Muscle layer of colon (tissue), 2 donors: Measurements from ENCODE around the gene AGAP1.

Experiments
- H3K27ac ChIP-seq: one replicate; pipeline ENCODE4 v1.7.0; 2013; ENCODE audit warnings: low read depth, mild to moderate bottlenecking, low read length, moderate library complexity
- H3K27me3 ChIP-seq, 2 donors: one replicate each; pipeline ENCODE4 v1.7.0; 2013; ENCODE audit warnings: low read length in 2 of 2, mild to moderate bottlenecking in 2 of 2; ENCODE audit not compliant: insufficient read depth in 2 of 2, control insufficient read depth in 1 of 2
- H3K36me3 ChIP-seq: one replicate; pipeline ENCODE4 v1.7.0; 2013; ENCODE audit warnings: mild to moderate bottlenecking, low read length; ENCODE audit not compliant: insufficient read depth
- H3K4me1 ChIP-seq: one replicate; pipeline ENCODE4 v1.7.0; 2013; ENCODE audit warnings: mild to moderate bottlenecking, low read length; ENCODE audit not compliant: insufficient read depth
- H3K4me3 ChIP-seq, 2 donors: one replicate each; pipeline ENCODE4 v1.7.0; 2013; ENCODE audit warnings: low read length in 2 of 2, low read depth in 1 of 2, mild to moderate bottlenecking in 1 of 2, moderate library complexity in 1 of 2
- H3K9ac ChIP-seq: one replicate; pipeline ENCODE4 v1.7.0; 2013; ENCODE audit warnings: low read length
- H3K9me3 ChIP-seq: one replicate; pipeline ENCODE4 v1.7.0; 2013; ENCODE audit warnings: mild to moderate bottlenecking, low read length
- donor health status: abdominal sarcoma.
- donor health status: Adenocarcinoma of cecum.

AGAP1 gene

GRCh38 chr2:235619544-235619943 lies 125.7 kb downstream of the AGAP1 start:
- Histone ChIP-seq H3K27ac (no peak overlapping the region), H3K9ac (no peak overlapping the region), H3K4me3 (no peak overlapping the region), H3K4me1 (peaks cover 21% of the 10 kb centered on the region), H3K27me3 (no peaks in the 10 kb centered on the region), H3K36me3 (no peaks in the 10 kb centered on the region), H3K9me3 (no peaks in the 10 kb centered on the region)

- H3K4me1 ChIP-seq, result peaks cover 4% of the 10 kb centered on the region
These were observed 127.9 kb downstream of the AGAP1 start for GRCh38 chr2:235621736-235622135.

GRCh38 chr2:235623111-235623510 lies 129.3 kb downstream of the AGAP1 start:
- H3K9ac ChIP-seq, result no peak overlapping the region
- H3K9me3 ChIP-seq, result no peaks in the 10 kb centered on the region
- H3K27ac ChIP-seq, result no peak overlapping the region
- H3K4me1 ChIP-seq, result no peaks in the 10 kb centered on the region
- H3K4me3 ChIP-seq, result no peak overlapping the region
- no peaks in the 10 kb centered on the region for H3K36me3 ChIP-seq
- H3K27me3 ChIP-seq, result no peaks in the 10 kb centered on the region

More at GRCh38 chr2:235621736-235622135, 127.9 kb downstream of the AGAP1 start:
- Histone ChIP-seq H3K36me3 (no peaks in the 10 kb centered on the region), H3K9me3 (no peaks in the 10 kb centered on the region), H3K27ac (no peak overlapping the region), H3K4me3 (no peak overlapping the region), H3K27me3 (no peaks in the 10 kb centered on the region), H3K9ac (no peak overlapping the region)

DNA sequence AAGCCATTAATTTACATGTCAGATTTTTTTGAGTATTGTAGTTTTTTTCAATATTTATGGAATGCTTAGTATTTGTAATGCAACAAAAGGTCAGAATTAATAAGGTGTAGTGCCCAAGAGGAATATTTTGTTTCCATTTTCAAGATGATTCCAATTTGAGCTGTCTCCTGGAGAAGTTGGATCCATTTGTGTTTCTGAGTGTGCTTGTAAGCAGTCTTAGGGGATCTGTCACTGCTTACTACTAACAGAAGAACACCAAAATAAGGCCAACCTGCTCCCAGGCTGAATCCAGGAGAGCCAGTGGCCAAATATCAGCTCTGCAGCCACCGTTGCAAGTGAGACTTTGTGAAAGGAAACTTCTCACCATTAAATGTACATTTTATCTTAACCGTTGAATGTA lies 129.9 kb downstream of the AGAP1 start:
- H3K9me3 ChIP-seq, result no peaks in the 10 kb centered on the region
- no peak overlapping the region for H3K4me3 ChIP-seq
- no peaks in the 10 kb centered on the region for H3K4me1 ChIP-seq
- no peak overlapping the region for H3K9ac ChIP-seq
- no peaks in the 10 kb centered on the region for H3K27me3 ChIP-seq
- no peak overlapping the region for H3K27ac ChIP-seq
- H3K36me3 ChIP-seq, result no peaks in the 10 kb centered on the region

- H3K9me3 ChIP-seq, result no peaks in the 10 kb centered on the region
- no peak overlapping the region for H3K4me3 ChIP-seq
These were observed 132.8 kb downstream of the AGAP1 start for GRCh38 chr2:235626658-235627057.

GRCh38 chr2:235627682-235628081 lies 133.8 kb downstream of the AGAP1 start:
- no peaks in the 10 kb centered on the region for H3K36me3 ChIP-seq
- peaks cover 8% of the 10 kb centered on the region for H3K4me1 ChIP-seq
- no peaks in the 10 kb centered on the region for H3K9me3 ChIP-seq
- no peak overlapping the region for H3K9ac ChIP-seq
- H3K27me3 ChIP-seq, result no peaks in the 10 kb centered on the region
- no peak overlapping the region for H3K27ac ChIP-seq
- no peak overlapping the region for H3K4me3 ChIP-seq

More at GRCh38 chr2:235626658-235627057, 132.8 kb downstream of the AGAP1 start:
- H3K4me1 ChIP-seq, result peaks cover 8% of the 10 kb centered on the region
- no peaks in the 10 kb centered on the region for H3K27me3 ChIP-seq
- no peak overlapping the region for H3K9ac ChIP-seq
- no peak overlapping the region for H3K27ac ChIP-seq
- H3K36me3 ChIP-seq, result no peaks in the 10 kb centered on the region

- H3K9ac ChIP-seq, result no peak overlapping the region
- H3K36me3 ChIP-seq, result no peaks in the 10 kb centered on the region
- H3K9me3 ChIP-seq, result no peaks in the 10 kb centered on the region
- H3K4me3 ChIP-seq, result no peak overlapping the region
- H3K27ac ChIP-seq, result peak overlapping the region; percentile 1
- H3K27me3 ChIP-seq, result no peaks in the 10 kb centered on the region
- peaks cover 8% of the 10 kb centered on the region for H3K4me1 ChIP-seq
These were observed 137.0 kb downstream of the AGAP1 start for GRCh38 chr2:235630718-235631296.

DNA sequence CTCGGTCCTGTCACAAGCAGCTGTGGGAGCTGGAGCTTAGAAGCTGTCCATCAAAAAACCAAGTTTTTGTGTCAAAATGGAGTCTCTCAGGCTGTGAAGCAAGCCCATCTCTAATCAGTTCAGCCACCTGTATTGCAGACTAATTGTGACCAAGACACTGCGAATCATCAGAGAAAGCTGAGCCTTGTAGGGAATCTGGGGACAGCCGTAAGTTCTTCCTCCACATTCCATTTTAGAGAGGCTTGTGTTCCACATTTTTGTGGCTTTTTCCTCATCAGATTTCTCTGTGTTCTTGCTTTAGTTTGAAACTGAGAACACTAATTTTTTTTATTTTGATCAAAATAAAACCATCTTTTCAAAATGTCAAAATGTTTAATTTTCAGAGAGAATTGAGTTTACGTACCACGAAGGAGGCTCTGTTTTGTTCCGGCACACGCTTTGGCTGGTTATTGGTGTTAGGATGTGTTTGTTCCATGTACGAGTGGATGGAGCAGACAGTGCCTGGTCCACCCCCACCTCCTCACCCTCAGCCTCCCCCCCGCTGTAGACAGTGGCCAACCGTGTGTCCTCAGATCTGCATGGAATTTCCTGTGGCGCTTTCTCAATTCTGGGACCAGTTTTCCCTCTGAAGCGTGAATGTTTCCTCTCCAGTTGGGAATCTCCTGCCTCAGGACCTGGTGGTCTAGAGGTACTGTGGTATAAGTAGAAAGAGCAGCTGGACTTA lies 140.8 kb downstream of the AGAP1 start:
- no peak overlapping the region for H3K9ac ChIP-seq
- H3K4me3 ChIP-seq, result no peak overlapping the region
- H3K27ac ChIP-seq, result no peak overlapping the region

DNA sequence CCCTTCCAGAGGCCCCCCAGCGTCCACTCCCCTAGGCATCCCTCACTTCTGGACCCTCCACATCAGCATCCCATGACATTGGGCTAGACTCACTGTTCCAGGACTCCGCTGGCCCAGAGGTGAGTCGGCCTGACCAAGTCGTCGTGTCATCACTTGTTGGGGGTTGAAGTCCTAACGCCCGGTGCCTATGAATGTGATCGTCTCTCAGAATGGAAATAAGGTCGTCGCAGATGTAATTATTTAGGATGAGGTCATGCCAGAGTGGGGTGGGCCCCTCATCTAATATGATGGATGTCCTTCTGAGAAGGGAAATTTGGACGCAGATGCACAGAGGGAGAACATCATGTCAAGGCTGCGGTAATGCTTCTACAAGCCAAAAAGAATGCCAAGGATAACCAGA lies 142.7 kb downstream of the AGAP1 start:
- Histone ChIP-seq H3K9ac (no peak overlapping the region), H3K36me3 (no peaks in the 10 kb centered on the region), H3K9me3 (no peaks in the 10 kb centered on the region), H3K27me3 (no peaks in the 10 kb centered on the region), H3K27ac (no peak overlapping the region), H3K4me1 (peaks cover 46% of the 10 kb centered on the region), H3K4me3 (no peak overlapping the region)

More for the DNA sequence above, 140.8 kb downstream of the AGAP1 start:
- no peaks in the 10 kb centered on the region for H3K36me3 ChIP-seq
- peaks cover 35% of the 10 kb centered on the region for H3K4me1 ChIP-seq
- no peaks in the 10 kb centered on the region for H3K9me3 ChIP-seq
- no peaks in the 10 kb centered on the region for H3K27me3 ChIP-seq

- Histone ChIP-seq H3K27me3 (no peaks in the 10 kb centered on the region), H3K9me3 (no peaks in the 10 kb centered on the region), H3K4me3 (no peak overlapping the region), H3K36me3 (no peaks in the 10 kb centered on the region), H3K9ac (no peak overlapping the region), H3K4me1 (peaks cover 54% of the 10 kb centered on the region), H3K27ac (peak overlapping the region; percentile 84)
These were observed 144.1 kb downstream of the AGAP1 start for GRCh38 chr2:235637896-235638295.

DNA sequence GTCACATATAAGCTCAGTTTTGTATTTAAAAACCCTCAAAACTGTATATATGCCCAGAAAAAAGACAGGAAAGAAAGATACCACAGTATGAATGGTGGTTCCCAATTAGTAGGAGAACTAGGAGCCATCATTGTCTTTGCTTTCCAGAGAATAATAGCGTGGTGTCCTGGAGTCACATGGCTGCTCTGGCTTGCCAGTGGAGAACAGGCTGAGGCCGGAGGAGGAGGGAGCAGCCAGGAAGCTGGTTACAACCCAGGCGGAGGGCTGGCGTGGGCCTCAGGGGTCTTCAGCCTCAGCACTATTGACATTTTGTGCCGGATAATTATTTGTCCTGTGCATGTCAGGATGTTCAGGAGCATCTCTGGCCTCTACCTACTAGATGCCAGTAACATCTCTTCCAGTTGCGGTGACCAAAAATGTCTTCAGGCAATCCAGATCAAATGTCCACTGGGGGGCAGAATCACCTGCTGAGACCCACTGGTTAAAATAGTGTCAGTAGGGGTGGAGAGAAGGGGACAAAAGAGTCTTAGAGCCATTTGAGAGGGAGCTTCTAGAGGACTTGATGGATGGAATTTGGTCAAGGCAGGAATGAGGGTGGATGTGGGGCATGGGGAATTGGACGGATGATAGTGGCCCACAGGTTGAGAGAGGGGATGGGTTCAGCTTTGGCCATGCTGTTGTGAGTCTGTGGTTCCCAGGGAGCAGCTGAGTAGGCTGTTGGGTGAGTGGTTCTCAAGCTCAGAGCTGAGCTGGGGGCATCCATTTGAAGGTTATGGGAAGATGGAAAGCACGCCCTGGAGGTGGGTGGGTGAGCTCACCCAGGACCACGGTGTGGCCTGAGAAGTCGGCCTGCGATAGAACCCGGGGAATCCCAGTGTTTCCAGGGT lies 144.9 kb downstream of the AGAP1 start:
- Histone ChIP-seq H3K27me3 (no peaks in the 10 kb centered on the region), H3K9me3 (no peaks in the 10 kb centered on the region), H3K4me3 (peak overlapping the region in 1 of 2 donors; percentile 12), H3K36me3 (no peaks in the 10 kb centered on the region), H3K4me1 (peaks cover 54% of the 10 kb centered on the region), H3K27ac (peak overlapping the region; percentile 84), H3K9ac (peak overlapping the region; percentile 23)
